Stimulated activated CD8-positive, alpha-beta memory T cell treated with anti-CD3 and anti-CD28 coated beads, Interleukin-7, amount 100 ng/mL, for 1 hour (primary cell): Measurements from ENCODE around the gene MFN2.
"Not testable (repeated sequence)": the region's sequence is repeated elsewhere in the genome, so short reads cannot be mapped to it uniquely, and the experiment has no call there.

ENCODE experiments used
- DNase-seq, 2 donors: peaks; one replicate each; pipeline ENCODE4 v3.0.0-alpha.2; 2020; ENCODE audit warnings: low read depth in 2 of 2

MFN2 gene

DNA sequence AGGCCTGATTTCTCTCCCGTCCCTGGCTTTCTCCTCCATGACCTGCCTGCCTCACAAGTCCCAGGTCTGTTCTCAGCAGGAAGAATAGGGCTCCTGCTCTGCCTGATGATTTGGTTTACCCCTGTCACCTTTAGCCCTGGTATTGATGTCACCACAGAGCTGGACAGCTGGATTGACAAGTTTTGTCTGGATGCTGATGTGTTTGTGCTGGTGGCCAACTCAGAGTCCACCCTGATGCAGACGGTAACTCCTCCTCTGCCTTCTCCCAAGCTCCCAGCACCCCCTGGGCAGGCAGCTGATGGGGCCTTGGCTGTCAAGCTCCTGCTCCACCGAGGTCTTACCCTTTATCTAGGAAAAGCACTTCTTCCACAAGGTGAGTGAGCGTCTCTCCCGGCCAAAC is 18.4 kb downstream of the MFN2 start:
- DNase-seq = no peak

DNA sequence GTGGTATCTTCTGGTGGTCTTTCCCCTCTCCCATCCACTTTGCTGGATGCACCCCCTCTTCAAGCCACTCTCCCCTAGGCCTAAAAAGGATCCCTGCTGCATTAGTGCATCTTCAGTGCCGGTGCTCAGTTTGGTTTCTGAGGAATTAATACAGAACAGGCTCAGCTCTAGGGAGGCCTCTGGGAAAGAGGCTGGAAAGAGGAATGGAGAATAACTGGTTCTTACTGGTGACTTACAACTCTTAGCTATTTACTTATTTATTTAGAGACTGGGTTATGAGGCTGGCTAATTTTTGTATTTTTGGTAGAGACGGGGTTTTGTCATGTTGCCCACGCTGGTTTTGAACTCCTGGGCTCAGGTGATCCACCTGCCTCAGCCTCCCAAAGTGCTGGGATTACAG is 19.0 kb downstream of the MFN2 start:
- DNase-seq = no peak

- peak in 1 of 2 donors; percentile 10 for DNase-seq
Observed at GRCh38 chr1:12001249-12001917, 21.1 kb downstream of the MFN2 start.

DNA sequence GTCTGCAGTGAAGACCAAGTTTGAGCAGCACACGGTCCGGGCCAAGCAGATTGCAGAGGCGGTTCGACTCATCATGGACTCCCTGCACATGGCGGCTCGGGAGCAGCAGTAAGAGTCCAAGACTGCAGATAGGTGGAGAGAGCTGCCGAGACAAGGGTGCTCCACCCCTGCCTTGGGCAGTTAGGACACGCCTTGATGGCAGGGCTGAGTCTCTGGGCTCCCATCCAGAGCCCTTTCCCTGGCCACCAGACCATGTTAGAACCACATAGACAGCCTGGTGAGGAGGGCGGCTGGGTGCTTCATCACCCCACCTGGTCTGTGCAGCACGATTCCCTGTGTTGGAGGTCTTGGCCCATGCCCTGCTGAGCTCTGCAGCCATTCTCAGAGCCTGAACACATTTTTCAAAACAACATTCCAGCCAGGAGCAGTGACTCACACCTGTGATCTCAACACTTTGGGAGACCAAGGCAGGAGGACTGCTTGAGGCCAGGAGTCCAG is 21.8 kb downstream of the MFN2 start:
- DNase-seq = no peak

- no peak for DNase-seq
Observed at GRCh38 chr1:12003762-12004161, 23.5 kb downstream of the MFN2 start.

GRCh38 chr1:12005488-12006166 is 25.4 kb downstream of the MFN2 start:
- no peak for DNase-seq

GRCh38 chr1:12006167-12006921 is 26.1 kb downstream of the MFN2 start:
- DNase-seq = no peak

DNA sequence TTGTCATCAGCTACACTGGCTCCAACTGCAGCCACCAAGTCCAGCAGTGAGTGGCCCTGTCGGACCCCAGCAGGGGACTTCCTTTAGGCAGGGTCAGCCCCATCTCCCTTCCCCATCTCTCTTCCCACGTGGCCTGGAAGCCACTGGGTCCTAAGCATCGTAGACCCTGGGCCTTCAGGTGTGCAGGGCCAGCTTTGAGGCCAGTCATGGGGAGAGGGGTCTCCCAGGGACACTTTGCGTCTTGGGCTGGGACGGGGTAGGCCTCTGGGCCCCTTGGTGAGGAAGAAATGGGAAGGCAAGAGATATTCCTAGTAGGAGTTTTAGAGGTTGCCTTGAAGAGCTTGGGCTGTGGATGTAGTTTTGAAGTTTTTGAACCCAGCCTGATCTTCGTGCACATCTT is 27.0 kb downstream of the MFN2 start:
- DNase-seq = no peak

DNA sequence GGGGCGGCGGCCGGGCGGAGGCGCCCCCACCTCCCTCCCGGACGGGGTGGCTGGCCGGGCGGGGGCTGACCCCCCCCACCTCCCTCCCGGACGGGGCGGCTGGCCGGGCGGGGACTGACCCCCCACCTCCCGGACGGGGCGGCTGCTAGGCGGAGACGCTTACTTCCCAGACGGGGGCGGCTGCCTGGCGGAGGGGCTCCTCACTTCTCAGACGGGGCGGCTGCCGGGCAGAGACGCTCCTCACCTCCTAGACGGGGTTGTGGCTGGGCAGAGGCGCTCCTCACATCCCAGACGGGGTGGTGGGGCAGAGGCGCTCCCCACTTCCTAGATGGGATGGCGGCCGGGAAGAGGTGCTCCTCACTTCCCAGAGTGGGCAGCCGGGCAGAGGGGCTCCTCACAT is 28.1 kb downstream of the MFN2 start:
- not testable (repeated sequence) for DNase-seq

DNA sequence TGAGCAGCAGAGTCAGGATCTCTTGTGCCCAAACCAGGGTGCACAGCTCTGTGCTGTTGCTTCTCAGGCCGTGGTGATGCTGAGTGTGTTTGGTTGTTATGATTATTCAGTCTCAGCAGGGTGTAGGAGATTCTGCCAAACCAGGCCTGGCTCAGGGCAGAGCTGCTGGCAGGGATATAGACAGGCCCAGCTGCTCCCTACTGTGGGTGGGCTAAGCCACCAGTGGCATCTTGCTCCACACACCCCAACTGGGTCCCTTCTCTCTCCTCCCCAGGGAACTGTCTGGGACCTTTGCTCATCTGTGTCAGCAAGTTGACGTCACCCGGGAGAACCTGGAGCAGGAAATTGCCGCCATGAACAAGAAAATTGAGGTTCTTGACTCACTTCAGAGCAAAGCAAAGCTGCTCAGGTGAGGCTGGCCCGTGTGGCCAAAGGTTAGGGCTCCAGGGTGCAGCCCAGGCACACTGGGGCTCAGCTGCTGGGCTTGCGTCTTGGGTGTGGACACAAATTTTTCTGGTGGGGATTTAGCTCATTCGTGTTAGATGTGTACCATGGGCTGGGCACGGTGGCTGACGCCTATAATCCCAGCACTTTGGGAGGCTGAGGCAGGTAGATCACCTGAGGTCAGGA is 29.2 kb downstream of the MFN2 start:
- DNase-seq = no peak

GRCh38 chr1:12010746-12011570 is 30.7 kb downstream of the MFN2 start:
- no peak for DNase-seq

DNA sequence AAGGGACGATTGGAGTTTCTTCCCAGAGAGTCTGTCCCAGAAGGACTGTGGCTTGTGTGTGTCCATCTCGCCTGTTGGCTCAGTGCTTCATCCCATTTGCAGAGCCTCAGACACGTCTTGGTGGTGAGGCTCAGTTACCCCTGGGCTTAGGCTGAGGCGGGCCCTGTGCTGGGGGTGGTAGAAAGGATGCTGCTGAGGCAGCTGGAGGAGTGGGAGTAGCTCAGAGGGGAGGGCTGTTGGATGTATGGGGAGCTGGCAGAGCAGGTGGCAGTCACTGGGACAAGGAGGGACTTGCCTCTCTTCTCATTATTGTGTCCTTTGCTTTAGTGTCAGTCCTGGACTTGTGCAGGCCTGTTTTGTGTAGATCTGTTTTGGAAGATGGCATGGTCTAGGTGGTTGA is 31.8 kb downstream of the MFN2 start:
- DNase-seq = no peak

DNA sequence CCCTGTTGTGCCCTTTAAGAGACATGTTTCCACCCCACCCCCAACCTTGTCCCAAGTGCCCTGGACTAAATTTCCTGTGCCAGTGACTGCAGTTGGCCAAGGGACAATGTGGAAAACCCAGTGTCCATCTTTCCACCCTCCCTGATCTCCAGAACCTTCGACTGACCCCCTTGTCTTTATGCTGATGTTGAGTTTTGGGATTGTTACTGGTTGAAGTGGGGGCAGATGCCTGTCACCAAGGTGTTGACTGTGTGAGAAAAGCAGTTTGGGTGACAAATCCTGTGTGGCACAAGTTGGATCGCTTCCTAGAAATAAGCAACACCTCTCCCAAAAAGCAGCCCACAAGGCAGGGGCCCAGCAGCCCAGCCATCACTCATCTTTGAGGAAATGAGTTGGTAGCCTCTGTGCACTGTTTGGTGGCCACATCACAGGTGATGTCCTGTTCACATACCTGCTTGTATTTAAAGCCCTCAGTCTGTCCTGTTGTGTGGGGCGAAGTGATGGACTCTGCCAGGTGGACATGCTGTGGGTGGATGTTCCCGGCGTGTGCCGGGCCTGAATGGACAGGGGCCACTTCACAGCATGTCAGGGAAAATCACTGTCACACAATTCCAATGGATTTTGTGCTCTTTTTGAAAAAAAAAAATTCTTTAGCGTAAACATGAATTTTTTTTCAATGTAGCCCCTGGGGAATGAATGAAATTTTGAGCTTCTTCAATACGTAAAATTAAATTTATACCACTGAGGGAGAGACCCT is 32.5 kb downstream of the MFN2 start:
- no peak for DNase-seq

DNA sequence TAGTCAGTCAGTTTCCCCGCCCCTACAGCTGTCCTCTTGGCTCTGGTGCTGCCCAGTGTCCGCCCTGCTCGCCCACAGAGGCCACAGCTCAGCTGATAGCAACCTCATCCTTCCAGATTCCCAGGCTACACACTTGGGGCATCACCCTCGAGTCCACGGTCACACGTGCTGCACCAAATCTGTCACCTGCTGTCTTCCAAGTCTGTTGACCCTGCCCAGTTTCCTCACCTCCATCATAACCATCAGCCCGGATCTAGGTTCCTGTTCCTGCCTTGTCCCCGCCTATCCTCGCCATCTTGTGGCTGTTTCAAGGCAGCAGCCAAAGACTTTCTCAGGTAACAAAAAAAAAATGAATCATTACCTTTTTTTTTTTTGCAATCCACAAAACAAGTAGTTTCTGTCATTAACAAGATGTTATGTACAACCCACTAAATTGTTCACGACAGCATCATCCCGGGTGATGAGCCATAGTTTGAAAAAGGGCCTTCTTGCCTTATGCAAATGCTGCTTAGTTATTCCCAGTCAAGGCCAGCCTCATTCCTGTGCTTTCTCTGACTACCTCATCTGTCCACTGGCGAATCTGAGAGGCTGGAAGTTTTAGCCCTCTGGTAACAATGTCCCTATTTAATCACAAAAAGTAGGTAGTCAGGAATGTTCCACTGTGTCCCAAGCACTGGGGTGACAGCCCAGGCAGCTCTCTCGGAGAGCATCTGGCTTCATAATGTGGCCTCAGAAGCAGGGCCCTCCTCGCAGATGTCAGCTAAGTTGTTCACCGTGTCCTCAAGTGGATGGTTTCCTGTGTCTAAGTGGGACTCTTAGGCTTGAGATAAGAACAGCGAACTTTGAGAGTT is 34.1 kb downstream of the MFN2 start:
- no peak for DNase-seq

- DNase-seq = no peak
Observed at GRCh38 chr1:12015001-12015491, 34.8 kb downstream of the MFN2 start.

DNA sequence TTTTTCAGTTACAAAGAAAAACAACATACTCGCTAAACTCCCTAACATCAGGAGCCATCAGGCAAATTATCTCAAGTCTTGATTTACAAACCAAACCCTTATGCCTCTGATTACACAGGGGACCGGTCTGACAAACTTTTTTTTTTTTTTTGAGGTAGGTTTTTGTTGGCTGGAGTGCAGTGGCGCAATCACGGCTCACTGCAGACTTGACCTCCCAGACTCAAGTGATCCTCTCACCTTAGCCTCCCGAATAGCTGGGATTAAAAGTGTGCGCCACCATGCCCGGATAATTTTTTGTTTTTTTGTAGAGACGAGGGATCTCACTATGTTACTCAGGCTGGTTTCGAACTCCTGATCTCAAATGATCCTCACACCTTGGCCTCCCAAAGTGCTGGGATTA is 35.3 kb downstream of the MFN2 start:
- no peak for DNase-seq

GRCh38 chr1:12016182-12016581 is 35.9 kb downstream of the MFN2 start:
- no peak for DNase-seq

- DNase-seq = no peak
Observed at GRCh38 chr1:12019858-12020509, 39.7 kb downstream of the MFN2 start.

- DNase-seq = no peak
Observed at GRCh38 chr1:12021616-12022015, 41.4 kb downstream of the MFN2 start.
